22Rv1 (cell line): Measurements from ENCODE around the gene QSOX1.

Experiments
- ZFX ChIP-seq: fragments of 450-650 bp; IDR thresholded peaks from 2 replicates; pipeline ENCODE4 v1.6.1; 2017; ENCODE audit warnings: antibody characterized with exemption, borderline replicate concordance
- TF ChIP-seq, protein P1 (sequence below): fragments of 450-650 bp; IDR thresholded peaks from 2 replicates; pipeline ENCODE4 v1.5.1; 2017; ENCODE audit warnings: mild to moderate bottlenecking

DNA sequence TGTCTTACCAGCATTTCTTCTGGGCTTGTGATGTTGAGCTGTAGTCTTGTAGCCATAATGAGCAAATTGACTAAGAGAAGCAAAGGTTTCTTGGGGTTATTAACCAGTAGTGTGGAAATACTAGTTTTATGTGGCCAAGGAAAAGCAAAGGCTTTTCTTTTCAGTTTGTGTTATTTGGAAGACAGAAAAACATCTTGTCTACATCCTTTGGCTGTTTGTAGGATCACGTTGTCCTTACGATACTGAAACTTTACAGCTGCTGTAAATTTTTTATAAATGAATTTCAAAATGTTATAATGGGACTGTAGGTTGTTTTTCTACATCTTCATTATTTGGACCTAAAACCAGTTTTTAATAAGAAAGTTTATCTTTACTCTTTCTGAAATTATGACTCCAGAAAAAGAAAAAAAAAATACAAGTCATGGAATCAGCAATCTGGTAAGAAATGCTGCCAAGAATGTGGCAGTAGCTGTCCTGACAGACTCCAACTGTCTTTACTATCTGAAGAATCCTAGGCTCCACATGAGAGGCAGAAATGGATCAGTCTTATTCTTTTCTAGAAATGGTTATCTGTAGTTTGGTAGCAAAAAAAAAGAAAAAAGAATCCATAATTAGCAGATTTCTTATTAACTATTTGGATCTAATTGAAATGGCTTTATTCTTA lies 41.6 kb upstream of the QSOX1 start:
- TF ChIP-seq, protein P1, sequence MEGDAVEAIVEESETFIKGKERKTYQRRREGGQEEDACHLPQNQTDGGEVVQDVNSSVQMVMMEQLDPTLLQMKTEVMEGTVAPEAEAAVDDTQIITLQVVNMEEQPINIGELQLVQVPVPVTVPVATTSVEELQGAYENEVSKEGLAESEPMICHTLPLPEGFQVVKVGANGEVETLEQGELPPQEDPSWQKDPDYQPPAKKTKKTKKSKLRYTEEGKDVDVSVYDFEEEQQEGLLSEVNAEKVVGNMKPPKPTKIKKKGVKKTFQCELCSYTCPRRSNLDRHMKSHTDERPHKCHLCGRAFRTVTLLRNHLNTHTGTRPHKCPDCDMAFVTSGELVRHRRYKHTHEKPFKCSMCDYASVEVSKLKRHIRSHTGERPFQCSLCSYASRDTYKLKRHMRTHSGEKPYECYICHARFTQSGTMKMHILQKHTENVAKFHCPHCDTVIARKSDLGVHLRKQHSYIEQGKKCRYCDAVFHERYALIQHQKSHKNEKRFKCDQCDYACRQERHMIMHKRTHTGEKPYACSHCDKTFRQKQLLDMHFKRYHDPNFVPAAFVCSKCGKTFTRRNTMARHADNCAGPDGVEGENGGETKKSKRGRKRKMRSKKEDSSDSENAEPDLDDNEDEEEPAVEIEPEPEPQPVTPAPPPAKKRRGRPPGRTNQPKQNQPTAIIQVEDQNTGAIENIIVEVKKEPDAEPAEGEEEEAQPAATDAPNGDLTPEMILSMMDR, result no peak
- TF ChIP-seq ZFX, result no peak
